ENCODE measurements around the gene TBXAS1.

The TBXAS1 gene

GRCh38 chr7:139855498-139856270, 26.6 kb downstream of the TBXAS1 start:
- DNase-seq = no peak

- DNase-seq = no peak
Observed at GRCh38 chr7:139857791-139858190, 28.7 kb downstream of the TBXAS1 start.

- DNase-seq = no peak
Observed at GRCh38 chr7:139860090-139860775, 31.2 kb downstream of the TBXAS1 start.

- DNase-seq = no peak
Observed at GRCh38 chr7:139861803-139862202, 32.7 kb downstream of the TBXAS1 start.

- DNase-seq = no peak
Observed at GRCh38 chr7:139866047-139866837, 37.2 kb downstream of the TBXAS1 start.

- peak in 1 of 2 experiments; percentile 15 for DNase-seq
Observed at GRCh38 chr7:139867847-139868246, 38.8 kb downstream of the TBXAS1 start.

GRCh38 chr7:139869886-139870285, 40.8 kb downstream of the TBXAS1 start:
- DNase-seq = no peak

GRCh38 chr7:139870380-139870779, 41.3 kb downstream of the TBXAS1 start:
- DNase-seq = no peak

GRCh38 chr7:139871331-139871730, 42.3 kb downstream of the TBXAS1 start:
- DNase-seq = no peak

- DNase-seq = no peak
Observed at GRCh38 chr7:139871820-139872219, 42.8 kb downstream of the TBXAS1 start.

GRCh38 chr7:139873593-139874301, 44.7 kb downstream of the TBXAS1 start:
- no peak for DNase-seq

- no peak for DNase-seq
Observed at GRCh38 chr7:139874302-139874629, 45.2 kb downstream of the TBXAS1 start.

- DNase-seq = no peak
Observed at GRCh38 chr7:139875821-139876241, 46.8 kb downstream of the TBXAS1 start.

- no peak for DNase-seq
Observed at GRCh38 chr7:139876622-139877283, 47.7 kb downstream of the TBXAS1 start.

- no peak for DNase-seq
Observed at GRCh38 chr7:139883814-139884213, 54.8 kb downstream of the TBXAS1 start.

- DNase-seq = no peak
Observed at GRCh38 chr7:139884441-139884840, 55.4 kb downstream of the TBXAS1 start.

GRCh38 chr7:139885511-139885910, 56.4 kb downstream of the TBXAS1 start:
- no peak for DNase-seq

- DNase-seq = no peak
Observed at GRCh38 chr7:139886206-139886605, 57.1 kb downstream of the TBXAS1 start.

GRCh38 chr7:139886899-139887298, 57.8 kb downstream of the TBXAS1 start:
- DNase-seq = no peak

- no peak for DNase-seq
Observed at GRCh38 chr7:139887992-139888481, 59.0 kb downstream of the TBXAS1 start.

- peak in 1 of 2 experiments; percentile 15 for DNase-seq
Observed at GRCh38 chr7:139889186-139889871, 60.3 kb downstream of the TBXAS1 start.

- DNase-seq = no peak
Observed at GRCh38 chr7:139893461-139893860, 64.4 kb downstream of the TBXAS1 start.

All from NCI-H526 (cell line).